Left kidney (tissue), 2 donors: ENCODE data around the gene RNF187. TPM values are rescaled to one million over a fixed set of nuclear protein-coding genes. Genes with fewer than 3 reads are reported as not detected.

Source experiments
- DNase-seq: peaks from one replicate; pipeline ENCODE4 v3.0.0-alpha.2; 2013
- polyA plus RNA-seq: library from polyadenylated mRNA; unstranded; fragments of 120-200 nt; gene quantifications from one replicate; pipeline ENCODE4 v1.2.1, GENCODE V29; 2013; ENCODE audit not compliant: insufficient read length

Gene RNF187
- polyA plus RNA-seq, 1 donor, result 68.3 TPM

GRCh38 chr1:228507961-228508652, 20.9 kb downstream of the RNF187 start:
- no peak for DNase-seq

GRCh38 chr1:228508840-228509415, 21.7 kb downstream of the RNF187 start:
- no peak for DNase-seq

GRCh38 chr1:228510101-228510802, 23.1 kb downstream of the RNF187 start:
- DNase-seq, result no peak

- no peak for DNase-seq
Measured at GRCh38 chr1:228510803-228511413, 23.7 kb downstream of the RNF187 start.

- DNase-seq, result no peak
Measured at GRCh38 chr1:228511546-228512445, 24.6 kb downstream of the RNF187 start.

- DNase-seq, result no peak
Measured at GRCh38 chr1:228512781-228513198, 25.6 kb downstream of the RNF187 start.

- no peak for DNase-seq
Measured at GRCh38 chr1:228513236-228513900, 26.2 kb downstream of the RNF187 start.

GRCh38 chr1:228514421-228514820, 27.2 kb downstream of the RNF187 start:
- DNase-seq, result no peak

- DNase-seq, result peak; percentile 32
Measured at GRCh38 chr1:228515200-228515834, 28.1 kb downstream of the RNF187 start.

- no peak for DNase-seq
Measured at GRCh38 chr1:228517655-228518054, 30.5 kb downstream of the RNF187 start.

- DNase-seq, result no peak
Measured at GRCh38 chr1:228527596-228527995, 40.4 kb downstream of the RNF187 start.

- no peak for DNase-seq
Measured at GRCh38 chr1:228528612-228529011, 41.4 kb downstream of the RNF187 start.

- no peak for DNase-seq
Measured at GRCh38 chr1:228530086-228530758, 43.0 kb downstream of the RNF187 start.

- no peak for DNase-seq
Measured at GRCh38 chr1:228530951-228531731, 44.0 kb downstream of the RNF187 start.

- DNase-seq, result no peak
Measured at GRCh38 chr1:228538831-228539230, 51.6 kb downstream of the RNF187 start.

GRCh38 chr1:228540161-228540917, 53.2 kb downstream of the RNF187 start:
- DNase-seq, result no peak

- DNase-seq, result no peak
Measured at GRCh38 chr1:228541725-228542124, 54.5 kb downstream of the RNF187 start.

- no peak for DNase-seq
Measured at GRCh38 chr1:228542376-228542775, 55.2 kb downstream of the RNF187 start.

GRCh38 chr1:228542981-228543380, 55.8 kb downstream of the RNF187 start:
- no peak for DNase-seq
